CD4-positive, alpha-beta T cell treated with Interleukin-2 at 100 ng/mL for 4 hours (primary cell): ENCODE measurements around the gene GRK6.
"Not testable (repeated sequence)": the region's sequence is repeated elsewhere in the genome, so short reads cannot be mapped to it uniquely, and the experiment has no call there.

ENCODE experiments used
- DNase-seq: peaks from one replicate; pipeline ENCODE4 v3.0.0-alpha.2; 2020; ENCODE audit warnings: low spot score

GRK6 gene

GRCh38 chr5:177471610-177472356 is 45.3 kb downstream of the GRK6 start:
- DNase-seq: peak; percentile 48

DNA sequence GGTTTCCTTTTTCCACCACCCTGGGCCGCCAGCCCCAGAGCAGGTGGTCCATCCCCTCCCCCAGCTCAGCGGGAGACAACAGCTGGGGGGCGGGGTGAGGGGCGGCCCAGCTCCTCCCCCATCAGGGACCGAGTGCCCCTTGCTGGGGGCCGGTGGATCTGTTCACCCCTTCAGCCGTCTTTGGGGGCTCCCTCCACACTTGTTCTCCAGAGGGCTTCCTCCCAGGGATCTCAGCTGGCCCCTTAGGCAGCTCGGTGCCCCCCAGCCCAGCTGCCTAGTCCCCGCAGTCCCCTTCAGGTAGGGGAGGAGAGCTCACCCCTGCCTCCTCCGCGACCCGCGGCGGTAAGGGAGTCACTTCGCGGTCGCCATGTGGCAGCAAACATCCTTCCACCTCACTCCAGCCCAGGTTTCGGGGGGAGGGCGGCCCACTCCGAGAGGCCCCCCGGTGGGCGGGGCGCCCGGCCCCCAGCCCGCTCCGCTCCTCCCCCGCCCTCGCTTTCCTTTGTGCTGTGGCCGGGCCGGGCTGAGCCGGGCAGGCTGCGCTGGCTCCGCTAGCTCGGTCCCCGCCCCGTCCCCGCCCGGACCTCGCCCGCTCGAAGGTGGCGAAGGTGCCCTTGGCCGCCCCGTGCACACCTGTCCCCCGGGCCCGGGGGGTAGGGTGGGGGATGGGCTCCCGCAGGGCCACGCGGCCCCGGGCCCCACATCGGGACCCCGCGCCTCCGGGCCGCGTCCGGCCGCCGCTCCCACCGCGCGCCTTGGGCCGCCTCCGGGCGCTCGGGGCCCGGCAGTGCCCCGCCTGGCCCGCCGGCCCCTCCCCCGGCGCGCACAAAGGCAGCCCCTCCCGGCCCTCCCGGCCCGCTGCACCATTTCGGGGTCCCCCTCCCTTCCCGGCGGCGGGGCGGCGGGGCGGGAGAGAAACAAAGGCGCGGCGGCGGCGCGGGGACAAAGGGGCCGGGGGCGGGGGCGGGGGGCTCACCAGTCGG is 46.3 kb downstream of the GRK6 start:
- peak; percentile 51 for DNase-seq

DNA sequence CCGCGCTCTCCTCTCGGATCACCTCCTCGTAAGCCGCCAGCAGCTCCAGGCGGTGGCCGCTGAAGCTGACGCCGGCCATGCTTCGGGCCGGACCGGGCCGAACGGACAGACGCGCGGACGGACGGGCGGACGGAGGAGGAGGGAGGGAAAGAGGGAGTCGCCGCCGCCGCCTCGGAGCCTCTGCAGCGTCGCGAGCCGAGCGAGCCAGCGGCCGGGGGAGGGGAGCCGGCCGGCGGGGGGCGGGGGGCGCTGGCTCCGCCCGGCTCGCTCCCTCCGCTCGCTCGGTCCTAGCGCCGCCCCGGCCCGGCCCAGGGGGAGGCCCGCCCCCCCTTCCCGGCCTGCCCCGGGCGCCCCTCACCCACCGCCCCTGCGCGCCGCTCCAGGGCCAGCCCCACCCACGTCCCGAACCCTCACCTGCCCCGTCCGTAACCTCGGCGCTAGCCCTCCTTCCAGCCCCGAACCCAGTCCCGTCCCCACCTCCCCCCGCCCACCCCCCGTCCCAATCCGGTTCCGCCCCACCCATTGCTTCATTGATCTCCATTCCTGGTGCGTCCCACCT is 47.0 kb downstream of the GRK6 start, which contains the start of gene DBN1:
Gene DBN1 (minus strand): TSS at position 192 of the 559 bp plus-strand sequence. CDS start 113 bp downstream, at position 79.
- DNase-seq: no peak

GRCh38 chr5:177474002-177474476 is 47.6 kb downstream of the GRK6 start:
- DNase-seq: no peak

DNA sequence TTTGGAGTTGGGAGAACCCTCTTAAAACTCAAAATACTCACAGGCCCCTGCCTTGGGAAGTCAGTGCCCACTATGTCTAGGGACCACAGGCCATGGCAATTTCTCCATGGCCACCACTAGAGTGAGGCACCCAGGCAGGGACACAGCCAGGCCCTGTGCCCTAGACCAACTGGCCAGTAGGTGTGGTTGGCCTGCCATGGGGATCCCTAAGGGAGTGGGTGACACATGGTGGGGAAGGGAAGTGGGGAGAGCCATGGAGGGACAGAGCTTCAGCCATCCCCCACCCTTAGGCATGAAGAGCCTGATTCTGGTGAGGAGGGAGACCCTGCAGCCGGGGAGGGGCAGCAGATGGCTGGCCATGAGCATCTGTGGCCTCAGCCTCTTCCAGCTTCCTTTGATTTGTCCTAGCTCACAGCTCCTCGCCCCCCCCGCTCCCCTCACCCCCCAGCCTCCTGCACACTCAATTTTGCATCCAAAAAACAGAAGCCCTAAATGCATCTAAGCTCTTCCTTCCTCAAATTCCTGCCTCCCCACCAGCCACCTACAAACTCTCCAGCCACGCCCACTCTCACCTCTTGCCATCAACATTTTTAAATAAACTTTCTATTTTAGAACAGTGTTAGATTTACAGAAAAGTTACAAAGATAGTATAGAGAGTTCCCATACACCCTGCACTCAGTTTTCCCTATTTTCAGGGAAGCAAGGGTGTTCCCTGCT is 48.5 kb downstream of the GRK6 start:
- DNase-seq: no peak

- no peak for DNase-seq
These were observed 49.3 kb downstream of the GRK6 start for GRCh38 chr5:177475563-177476427.

DNA sequence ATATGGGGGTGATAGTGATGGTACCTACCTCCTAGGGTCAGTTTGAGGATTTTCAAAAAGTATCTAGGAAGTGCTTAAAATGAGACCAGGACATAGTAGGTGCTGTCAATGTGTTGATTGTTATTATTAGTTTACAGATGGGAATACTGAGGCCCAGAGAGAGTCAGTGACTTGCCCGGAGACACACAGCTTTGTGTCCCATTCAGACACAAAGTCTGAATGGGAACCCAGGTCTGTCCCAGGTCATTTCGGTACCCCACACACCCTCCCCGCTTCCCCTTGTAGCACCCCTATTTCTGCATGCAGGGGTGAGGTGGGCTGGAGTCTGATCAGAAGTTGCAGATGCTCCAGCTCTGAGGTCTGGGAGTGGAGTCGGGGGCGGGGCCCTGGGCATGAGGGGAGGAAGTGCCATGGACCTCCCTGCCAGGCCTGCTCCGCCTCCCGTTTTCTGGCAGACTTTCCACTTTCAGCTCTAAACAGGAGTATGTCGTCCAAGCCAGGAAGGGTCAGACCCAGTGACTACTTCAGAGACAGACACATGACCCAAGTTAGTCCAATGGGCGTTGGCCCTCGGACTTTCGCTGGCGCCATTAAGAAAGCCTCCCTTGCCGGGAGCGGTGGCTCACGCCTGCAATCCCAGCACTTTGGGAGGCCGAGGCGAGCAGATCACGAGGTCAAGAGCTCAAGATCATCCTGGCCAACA is 50.2 kb downstream of the GRK6 start:
- DNase-seq: no peak

- no peak for DNase-seq
These were observed 51.4 kb downstream of the GRK6 start for GRCh38 chr5:177477701-177478477.

DNA sequence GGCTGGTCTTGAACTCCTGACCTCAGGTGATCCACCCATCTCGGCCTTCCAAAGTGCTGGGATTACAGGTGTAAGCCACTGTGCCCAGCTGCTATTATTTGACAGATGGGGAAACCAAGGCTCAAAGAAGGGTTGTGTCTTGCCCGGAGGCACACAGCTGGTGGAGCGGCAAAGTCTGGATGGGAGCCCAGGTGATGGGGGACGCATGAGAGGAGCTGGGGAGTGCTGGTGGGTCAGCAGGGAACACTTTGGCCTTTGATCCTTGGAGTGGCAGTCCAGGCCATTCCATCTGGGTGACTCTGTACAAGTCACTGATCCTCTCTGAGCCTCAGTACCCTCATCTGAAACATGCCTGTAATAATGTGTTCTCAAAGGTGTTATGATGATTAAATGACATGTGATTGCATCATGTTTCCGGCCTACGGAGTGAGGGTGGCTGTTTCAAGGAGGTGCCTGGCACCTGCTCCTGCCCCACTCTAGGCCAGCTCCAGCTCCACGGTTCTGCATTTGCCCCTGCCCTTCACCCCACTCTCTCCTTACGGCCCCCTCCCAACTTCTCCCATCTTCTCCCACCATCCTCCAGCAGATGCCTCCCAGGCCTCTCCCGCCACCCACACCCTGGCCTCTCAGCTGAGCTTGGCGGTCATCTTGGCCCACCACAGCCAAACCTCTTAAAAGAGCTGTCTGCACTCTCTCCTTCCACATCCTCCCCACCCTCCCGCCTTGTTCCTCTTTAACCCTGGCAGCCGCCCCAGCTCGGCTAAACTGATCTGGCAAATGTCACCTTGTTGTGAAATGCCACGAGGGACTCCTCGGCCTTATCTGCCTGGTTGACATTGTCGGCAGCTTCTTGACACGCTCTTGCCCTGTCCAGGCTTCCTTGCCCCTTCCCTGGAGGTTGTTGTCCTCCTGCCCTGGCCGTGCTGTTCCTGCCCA is 52.5 kb downstream of the GRK6 start:
- peak; percentile 27 for DNase-seq

GRCh38 chr5:177479774-177480173 is 53.3 kb downstream of the GRK6 start:
- DNase-seq: no peak

GRCh38 chr5:177482359-177482795 is 55.9 kb downstream of the GRK6 start:
- DNase-seq: no peak

DNA sequence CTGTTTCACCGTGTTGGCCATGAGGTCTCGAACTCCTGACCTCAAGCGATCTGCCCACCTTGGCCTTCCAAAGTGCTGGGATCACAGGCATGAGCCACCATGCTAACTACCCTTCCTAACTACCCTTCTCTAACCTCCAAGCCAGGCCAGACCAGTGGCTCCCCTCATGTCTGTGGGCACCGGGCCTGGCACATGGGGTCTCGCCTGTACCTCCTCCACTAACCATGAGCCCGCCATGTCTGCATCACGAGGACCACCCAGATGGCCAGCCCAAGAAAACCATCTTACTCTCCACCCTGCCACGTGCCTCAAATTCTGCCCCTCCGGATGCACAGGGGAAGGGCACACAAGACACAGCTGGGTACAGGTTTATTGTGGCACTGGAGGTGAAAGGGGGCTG is 56.6 kb downstream of the GRK6 start:
- DNase-seq: no peak

DNA sequence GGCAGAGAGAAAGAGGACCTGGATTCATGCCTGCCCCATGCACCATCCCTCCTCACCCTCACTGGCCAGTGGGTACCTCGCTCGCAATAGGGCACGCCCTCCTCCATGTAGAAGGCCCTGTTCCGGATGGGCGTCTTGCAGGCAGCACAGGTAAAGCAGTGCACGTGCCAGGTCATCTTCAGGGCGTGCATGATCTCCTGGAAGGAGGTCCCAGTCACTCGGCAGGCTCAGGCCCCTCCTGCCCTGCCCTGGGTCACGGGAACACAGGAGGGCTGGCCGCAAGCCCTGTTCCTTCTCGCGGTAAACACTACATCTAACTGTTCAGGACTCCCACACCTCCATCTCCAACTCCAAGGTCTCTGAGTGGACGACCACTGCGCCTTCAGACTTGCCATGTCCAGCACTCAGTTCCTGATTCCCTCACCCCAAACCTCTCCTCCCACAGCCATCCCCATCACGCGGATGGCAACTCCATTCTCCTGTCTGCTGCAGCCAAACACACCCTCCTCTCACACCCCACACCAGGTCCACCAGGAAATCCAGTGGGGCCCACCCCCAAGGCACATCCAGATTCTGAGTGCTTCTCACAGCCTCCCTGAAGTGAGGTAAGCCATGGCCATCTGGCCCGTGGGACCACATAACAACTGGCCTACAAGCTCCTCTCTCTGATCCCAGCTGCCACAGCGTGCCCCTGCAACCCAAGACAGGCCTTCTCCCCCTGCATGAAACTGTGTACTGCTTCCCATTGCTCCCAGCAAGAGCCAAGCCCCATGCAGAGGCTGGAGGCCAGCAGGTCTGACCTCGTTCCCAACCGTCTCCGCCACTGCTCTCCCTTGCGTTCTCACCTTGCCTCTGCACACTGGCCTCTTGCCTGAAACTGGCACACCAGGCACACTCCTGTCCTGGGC is 57.8 kb downstream of the GRK6 start:
- no peak for DNase-seq

DNA sequence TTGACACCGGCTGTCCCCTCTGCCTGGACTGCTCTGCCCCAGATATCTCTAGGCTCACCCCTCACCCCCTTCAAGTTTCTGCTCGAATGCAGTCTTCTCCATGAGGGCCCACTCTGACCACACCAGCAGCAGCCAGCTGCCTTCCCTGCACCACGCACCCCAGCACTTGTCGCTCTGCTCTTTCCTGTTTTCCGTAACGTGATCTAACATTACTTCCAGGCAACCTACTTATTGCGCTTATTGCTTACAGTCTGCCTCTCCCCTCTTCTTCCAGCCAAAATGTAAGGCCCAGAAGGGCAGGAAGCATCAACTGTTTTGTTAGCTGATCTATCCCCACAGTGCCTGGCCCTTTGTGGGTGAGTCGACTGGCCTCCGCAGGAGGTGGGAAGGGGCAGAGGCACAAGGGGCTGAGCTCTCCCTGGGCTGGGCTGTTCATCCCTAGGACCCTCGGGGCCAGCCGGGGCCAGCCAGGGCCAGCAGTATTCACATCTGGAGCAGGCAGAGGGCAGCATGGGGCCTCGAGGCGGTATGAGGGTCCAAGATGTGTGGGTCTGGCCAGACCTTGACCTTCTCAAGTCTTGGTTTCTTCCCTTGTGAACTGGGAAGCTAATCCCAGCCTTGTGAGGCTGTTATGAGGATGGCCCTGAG is 58.5 kb downstream of the GRK6 start:
- DNase-seq: no peak

- DNase-seq: not testable (repeated sequence)
These were observed 59.3 kb downstream of the GRK6 start for GRCh38 chr5:177485753-177486152.

- no peak for DNase-seq
These were observed 59.8 kb downstream of the GRK6 start for GRCh38 chr5:177486256-177486655.

- DNase-seq: no peak
These were observed 60.7 kb downstream of the GRK6 start for GRCh38 chr5:177487144-177487543.
